Cortex of kidney (tissue), 1 donor: ENCODE results near the gene HLA-B.
"Not testable (repeated sequence)": the region's sequence is repeated elsewhere in the genome, so short reads cannot be mapped to it uniquely, and the experiment has no call there.

Experiments
- DNase-seq: peaks from one replicate; lab custom pipeline; 2025; lab: John Stamatoyannopoulos, UW

Gene HLA-B

GRCh38 chr6:31356946-31357466, at the start of gene HLA-B:
TSS of gene HLA-B (minus strand) at chr6:31357179. CDS start at chr6:31357158, 21 bp downstream.
- no peak for DNase-seq

DNA sequence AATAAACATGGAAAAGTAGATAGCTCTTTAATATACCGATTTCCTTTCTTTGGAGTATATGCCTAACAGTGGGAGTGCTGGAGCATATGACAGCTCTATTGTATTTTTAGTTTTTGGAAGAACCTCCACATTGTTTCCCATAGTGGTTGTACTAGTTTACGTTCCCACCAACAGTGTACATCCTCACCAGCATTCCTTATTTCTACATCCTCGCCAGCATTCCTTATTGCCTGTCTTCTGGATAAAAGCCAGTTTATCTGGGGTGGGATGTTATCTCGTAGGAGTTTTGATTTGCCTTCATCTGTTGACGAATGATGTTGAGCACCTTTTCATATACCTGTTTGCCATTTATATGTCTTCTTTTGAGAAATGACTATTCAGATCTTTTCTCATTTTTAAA, 49.0 kb upstream of the HLA-B start:
- DNase-seq = no peak

DNA sequence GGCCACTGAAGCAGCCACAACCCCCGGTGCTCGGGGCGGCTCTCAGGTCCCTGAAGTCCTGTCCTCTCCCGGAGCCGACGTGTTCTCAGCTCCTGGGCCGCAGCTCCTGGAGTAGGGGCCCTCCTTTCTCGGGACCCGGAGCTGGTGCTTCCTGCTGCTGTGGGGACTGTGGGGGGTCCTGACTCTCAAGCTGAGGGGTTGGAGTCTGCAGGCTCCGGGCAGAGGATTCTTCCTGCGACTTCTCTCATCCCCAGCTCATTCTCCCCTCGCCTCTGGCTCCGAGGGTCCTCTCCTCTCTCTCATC, 47.0 kb upstream of the HLA-B start:
- not testable (repeated sequence) for DNase-seq

GRCh38 chr6:31403283-31404060, 46.5 kb upstream of the HLA-B start, which contains the start of gene MICA:
TSS of gene MICA (plus strand) at chr6:31403595. CDS start at chr6:31403633, 38 bp downstream.
- peak; percentile 67 for DNase-seq

DNA sequence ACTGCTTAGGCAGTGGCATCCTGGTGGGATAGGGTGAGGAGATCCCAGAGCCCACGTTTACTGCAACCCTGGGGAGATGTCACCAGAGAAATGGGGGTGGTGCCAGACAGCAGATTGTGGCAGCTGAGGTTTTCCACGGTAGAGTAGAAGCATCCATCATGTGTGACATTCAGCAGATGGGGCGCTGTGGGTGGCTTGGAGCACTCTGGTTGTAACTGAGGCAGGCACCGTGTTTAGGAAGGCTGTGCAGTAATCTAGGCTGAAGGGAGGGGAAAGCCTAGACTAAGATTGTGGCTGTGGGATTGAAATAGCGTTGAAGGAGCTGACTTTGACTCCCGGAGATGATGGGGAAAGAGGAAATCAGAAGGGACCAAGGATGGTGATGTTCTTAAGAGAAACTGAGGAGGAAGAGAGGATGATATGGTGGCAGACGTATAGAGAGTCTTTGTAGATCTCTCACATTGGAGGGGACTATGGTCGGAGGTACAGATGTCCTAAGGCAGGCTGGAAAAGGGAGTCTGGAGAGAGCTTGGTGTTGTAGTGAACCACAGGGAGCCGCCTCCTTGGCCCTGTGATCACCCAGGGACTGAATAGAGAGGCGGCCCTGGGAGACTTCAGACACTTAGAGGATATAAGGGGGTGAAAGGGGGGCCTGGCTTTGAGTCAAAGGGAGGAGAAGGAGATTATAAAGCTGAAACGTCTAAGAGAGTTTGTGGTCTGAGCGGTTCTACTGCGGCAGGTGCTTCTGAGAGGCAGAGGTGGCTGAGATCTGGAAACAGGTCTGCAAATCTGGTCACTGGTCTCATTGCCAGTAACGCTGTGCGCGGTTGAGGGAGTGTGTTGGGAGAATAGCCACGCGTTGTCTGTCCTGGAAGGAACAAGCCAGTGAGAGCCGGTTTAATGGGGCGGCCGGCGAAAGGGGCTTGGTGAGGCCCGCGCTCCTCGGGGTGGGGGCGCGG, 45.6 kb upstream of the HLA-B start:
- no peak for DNase-seq

- DNase-seq = no peak
These were observed 44.4 kb upstream of the HLA-B start for GRCh38 chr6:31401403-31401802.

- DNase-seq = no peak
These were observed 43.7 kb upstream of the HLA-B start for GRCh38 chr6:31400467-31401289.

DNA sequence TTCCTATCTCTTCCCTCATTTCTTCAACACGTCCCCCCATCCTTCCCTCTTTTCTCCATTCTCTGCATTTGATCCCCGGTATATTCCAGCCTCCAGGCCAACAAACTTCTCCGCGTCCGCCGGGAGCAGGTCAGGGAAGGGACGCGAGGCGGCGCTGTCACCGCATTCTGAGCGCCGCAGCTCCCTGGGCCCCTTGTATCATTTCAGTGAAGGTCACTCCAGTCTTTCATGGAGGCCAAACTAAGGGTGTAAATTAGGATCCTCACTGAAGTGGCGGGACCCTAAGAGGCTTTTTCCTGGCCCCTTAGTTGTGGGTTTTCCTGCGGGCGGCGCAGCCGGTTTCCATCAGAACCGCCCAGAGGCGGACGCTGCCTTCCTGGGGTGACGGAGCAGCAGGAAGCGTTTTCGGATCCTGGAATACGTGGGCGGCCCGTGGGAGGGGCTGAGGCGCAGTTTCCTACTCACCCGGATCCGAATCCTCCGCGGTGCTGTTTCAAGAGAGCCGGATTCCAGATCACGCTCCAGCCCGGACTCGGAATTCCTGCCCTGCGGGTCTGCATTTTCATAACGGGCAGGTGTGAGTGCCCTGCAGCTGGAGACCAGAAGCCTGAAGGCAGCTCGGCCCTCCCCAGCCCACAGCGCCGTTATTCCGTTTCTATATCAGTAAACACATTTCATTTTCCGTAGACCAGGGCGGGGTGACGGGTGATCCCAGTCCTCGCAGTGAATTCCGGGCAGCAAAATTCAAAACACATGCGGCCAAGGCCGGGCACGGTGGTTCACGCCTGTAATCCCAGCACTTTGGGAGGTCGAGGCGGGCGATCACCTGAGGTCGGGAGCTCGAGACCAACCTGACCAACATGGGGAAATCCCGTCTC, 42.8 kb upstream of the HLA-B start:
- no peak for DNase-seq

- no peak for DNase-seq
These were observed 41.0 kb upstream of the HLA-B start for GRCh38 chr6:31397901-31398525.

GRCh38 chr6:31397153-31397499, 40.1 kb upstream of the HLA-B start:
- DNase-seq = not testable (repeated sequence)

DNA sequence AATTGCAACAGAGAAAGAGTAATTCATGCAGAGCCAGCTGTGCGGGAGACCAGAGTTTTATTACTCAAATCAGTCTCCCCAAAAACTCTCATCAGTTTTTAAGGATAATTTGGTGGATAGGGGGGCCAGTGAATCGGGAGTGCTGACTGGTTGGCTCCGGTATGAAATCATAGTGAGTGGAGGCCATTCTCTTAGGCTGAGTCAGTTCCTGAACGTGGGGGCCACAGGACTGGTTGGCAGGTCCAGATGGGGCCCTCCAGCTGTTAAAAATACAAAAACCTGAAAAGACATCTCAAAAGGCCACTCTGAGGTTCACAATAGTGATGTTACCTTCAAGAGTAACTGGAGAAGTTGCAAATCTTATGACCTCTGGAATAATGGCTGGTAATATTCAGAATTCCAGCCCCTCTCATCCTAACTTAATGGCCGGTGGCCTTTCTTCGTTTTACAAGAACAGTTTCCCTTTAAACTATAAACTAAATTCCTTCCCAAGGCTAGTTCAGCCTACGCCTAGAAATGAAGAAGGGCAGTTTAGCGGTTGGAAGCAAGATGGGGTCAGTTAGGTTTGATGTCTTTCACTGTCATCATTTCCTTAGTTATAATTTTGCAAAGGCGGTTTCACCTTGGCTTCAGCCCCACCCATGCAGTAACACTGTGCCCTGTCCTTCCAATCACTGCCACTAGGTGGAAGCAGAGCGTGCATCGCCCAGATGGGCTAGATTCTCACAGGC, 39.6 kb upstream of the HLA-B start:
- no peak for DNase-seq

GRCh38 chr6:31395832-31396231, 38.9 kb upstream of the HLA-B start:
- no peak for DNase-seq

- no peak for DNase-seq
These were observed 37.4 kb upstream of the HLA-B start for GRCh38 chr6:31394381-31394780.

GRCh38 chr6:31393932-31394331, 37.0 kb upstream of the HLA-B start:
- DNase-seq = no peak

- not testable (repeated sequence) for DNase-seq
These were observed 32.8 kb upstream of the HLA-B start for GRCh38 chr6:31389802-31390132.

- DNase-seq = not testable (repeated sequence)
These were observed 32.2 kb upstream of the HLA-B start for GRCh38 chr6:31388916-31389801.

GRCh38 chr6:31386977-31387376, 30.0 kb upstream of the HLA-B start:
- no peak for DNase-seq

- no peak for DNase-seq
These were observed 29.1 kb upstream of the HLA-B start for GRCh38 chr6:31386099-31386498.

DNA sequence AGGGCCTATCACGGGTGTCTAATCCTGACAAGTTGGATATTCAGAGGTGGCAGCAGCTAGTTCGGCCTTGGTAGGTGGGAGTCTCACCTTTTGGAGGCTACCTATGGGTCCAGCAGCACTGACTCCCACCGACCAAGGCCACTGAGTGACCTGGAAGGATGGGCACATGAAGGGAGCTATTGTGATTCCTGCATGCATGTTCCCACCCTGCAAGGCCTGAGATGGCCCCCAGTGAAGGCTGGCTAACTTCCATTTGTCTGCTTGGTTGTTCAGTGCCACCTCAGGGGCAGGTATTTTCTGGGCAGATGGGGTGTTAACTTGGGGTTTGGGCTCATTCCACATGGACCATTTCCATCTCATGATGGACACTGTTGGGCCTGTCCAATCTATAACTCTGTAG, 28.1 kb upstream of the HLA-B start:
- no peak for DNase-seq
